ENCODE measurements around the gene PITPNM1.
"Not testable (repeated sequence)": the region's sequence is repeated elsewhere in the genome, so short reads cannot be mapped to it uniquely, and the experiment has no call there.

DNA sequence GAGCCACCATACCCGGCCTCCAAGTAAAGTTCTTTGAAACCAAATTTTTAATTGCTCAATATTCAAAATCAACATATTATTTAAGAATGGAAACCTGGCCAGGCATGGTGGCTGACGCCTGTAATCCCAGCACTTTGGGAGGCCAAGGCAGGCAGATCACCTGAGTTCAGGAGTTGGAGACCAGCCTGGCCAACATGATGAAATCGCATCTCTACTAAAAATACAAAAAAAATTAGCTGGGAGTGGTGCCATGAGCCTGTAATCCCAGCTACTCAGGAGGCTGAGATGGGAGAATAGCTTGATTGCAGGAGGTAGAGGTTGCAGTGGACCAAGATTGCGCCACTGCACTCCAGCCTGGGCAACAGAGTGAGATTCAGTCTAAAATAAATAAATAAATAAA lies 42.9 kb upstream of the PITPNM1 start:
- TF ChIP-seq, protein P1, sequence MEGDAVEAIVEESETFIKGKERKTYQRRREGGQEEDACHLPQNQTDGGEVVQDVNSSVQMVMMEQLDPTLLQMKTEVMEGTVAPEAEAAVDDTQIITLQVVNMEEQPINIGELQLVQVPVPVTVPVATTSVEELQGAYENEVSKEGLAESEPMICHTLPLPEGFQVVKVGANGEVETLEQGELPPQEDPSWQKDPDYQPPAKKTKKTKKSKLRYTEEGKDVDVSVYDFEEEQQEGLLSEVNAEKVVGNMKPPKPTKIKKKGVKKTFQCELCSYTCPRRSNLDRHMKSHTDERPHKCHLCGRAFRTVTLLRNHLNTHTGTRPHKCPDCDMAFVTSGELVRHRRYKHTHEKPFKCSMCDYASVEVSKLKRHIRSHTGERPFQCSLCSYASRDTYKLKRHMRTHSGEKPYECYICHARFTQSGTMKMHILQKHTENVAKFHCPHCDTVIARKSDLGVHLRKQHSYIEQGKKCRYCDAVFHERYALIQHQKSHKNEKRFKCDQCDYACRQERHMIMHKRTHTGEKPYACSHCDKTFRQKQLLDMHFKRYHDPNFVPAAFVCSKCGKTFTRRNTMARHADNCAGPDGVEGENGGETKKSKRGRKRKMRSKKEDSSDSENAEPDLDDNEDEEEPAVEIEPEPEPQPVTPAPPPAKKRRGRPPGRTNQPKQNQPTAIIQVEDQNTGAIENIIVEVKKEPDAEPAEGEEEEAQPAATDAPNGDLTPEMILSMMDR (CRISPR knock-in tag; IDR thresholded peaks at IDR 0.05), result not testable (repeated sequence)
- not testable (repeated sequence) for TF ChIP-seq SYNCRIP (IDR thresholded peaks at IDR 0.05; ENCODE audit: insufficient read depth, low read depth, low read length); SRSF1 (optimal IDR thresholded peaks at IDR 0.05; ENCODE audit: low read depth, low read length); GMEB1 (CRISPR knock-in tag; IDR thresholded peaks at IDR 0.05; ENCODE audit: borderline replicate concordance); KDM5A (IDR thresholded peaks at IDR 0.05; ENCODE audit: borderline replicate concordance, low read length); GTF3A (CRISPR knock-in tag; conservative IDR thresholded peaks at IDR 0.05); SNAPC2 (CRISPR knock-in tag; IDR thresholded peaks at IDR 0.05)

Measured in HepG2 (cell line).